ENCODE data around the gene EIF4E2.

DNA sequence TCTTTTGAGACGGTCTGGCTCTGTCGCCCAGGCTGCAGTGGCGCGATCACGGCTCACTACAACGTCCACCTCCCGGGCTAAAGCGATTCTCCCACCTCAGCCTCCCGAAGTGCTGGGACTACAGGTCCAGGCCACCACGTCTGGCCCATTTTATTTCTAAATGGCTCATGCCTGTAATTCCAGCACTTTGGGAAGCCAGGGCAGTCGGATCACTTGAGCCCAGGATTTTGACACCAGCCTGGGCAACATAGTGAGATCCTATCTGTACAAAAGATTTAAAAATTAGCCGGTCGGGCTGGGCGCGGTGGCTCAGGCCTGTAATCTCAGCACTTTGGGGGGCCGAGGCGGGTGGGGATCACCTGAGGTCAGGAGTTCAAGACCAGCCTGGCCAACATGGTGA lies 56.5 kb downstream of the EIF4E2 start:
- TF ChIP-seq POLR2A (IDR thresholded peaks at IDR 0.05; ENCODE audit: low read depth, low read length), result no peak
- TF ChIP-seq, protein P1, sequence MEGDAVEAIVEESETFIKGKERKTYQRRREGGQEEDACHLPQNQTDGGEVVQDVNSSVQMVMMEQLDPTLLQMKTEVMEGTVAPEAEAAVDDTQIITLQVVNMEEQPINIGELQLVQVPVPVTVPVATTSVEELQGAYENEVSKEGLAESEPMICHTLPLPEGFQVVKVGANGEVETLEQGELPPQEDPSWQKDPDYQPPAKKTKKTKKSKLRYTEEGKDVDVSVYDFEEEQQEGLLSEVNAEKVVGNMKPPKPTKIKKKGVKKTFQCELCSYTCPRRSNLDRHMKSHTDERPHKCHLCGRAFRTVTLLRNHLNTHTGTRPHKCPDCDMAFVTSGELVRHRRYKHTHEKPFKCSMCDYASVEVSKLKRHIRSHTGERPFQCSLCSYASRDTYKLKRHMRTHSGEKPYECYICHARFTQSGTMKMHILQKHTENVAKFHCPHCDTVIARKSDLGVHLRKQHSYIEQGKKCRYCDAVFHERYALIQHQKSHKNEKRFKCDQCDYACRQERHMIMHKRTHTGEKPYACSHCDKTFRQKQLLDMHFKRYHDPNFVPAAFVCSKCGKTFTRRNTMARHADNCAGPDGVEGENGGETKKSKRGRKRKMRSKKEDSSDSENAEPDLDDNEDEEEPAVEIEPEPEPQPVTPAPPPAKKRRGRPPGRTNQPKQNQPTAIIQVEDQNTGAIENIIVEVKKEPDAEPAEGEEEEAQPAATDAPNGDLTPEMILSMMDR (conservative IDR thresholded peaks at IDR 0.05; ENCODE audit: low read depth, low read length), result no peak
- no peak for TF ChIP-seq RCOR1 (IDR thresholded peaks at IDR 0.05; ENCODE audit: insufficient replicate concordance, low read length)

Data from IMR-90 (cell line).